NB4 (cell line): ENCODE results near the gene COX6B2.

ENCODE experiments used
- DNase-seq: peaks from one replicate; pipeline ENCODE4 v3.0.0; 2010; ENCODE audit warnings: low read depth
- H3K4me3 ChIP-seq: one replicate; pipeline ENCODE4 v1.5.1; 2011; ENCODE audit warnings: mild to moderate bottlenecking, low read depth, low read length, moderate library complexity
- MYC ChIP-seq: IDR thresholded peaks from 2 replicates; pipeline ENCODE4 v1.6.1; 2011; ENCODE audit warnings: low read depth, low read length
- POLR2A ChIP-seq: IDR thresholded peaks from 2 replicates; pipeline ENCODE4 v1.6.1; 2011; ENCODE audit warnings: mild to moderate bottlenecking; ENCODE audit not compliant: insufficient read length; ENCODE audit errors: extremely low read depth
- TF ChIP-seq, protein P1 (sequence below): IDR thresholded peaks from one replicate; pipeline ENCODE4 v1.5.1; 2012; ENCODE audit warnings: low read depth, low read length
- TF ChIP-seq, protein P2 (sequence below): IDR thresholded peaks from 2 replicates; pipeline ENCODE4 v1.6.1; 2011; ENCODE audit warnings: low read depth, low read length

Gene COX6B2

DNA sequence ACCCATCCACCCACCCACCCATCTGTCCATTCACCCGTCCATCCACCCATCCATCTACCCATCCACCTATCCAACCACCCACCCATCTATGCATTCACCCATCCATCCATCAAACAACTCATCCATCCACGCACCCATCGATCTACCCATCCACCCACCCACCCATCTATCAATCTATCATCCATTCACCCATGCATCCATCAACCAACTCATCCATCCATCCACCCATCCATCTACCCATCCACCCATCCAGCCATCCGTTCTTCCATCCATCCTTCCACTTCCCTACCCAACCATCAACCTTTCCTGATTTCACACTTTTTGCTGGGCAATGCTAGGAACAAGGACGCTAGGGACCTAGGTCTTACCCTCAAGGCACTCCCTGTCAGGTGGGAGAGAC, 27.5 kb upstream of the COX6B2 start:
- TF ChIP-seq, protein P1, sequence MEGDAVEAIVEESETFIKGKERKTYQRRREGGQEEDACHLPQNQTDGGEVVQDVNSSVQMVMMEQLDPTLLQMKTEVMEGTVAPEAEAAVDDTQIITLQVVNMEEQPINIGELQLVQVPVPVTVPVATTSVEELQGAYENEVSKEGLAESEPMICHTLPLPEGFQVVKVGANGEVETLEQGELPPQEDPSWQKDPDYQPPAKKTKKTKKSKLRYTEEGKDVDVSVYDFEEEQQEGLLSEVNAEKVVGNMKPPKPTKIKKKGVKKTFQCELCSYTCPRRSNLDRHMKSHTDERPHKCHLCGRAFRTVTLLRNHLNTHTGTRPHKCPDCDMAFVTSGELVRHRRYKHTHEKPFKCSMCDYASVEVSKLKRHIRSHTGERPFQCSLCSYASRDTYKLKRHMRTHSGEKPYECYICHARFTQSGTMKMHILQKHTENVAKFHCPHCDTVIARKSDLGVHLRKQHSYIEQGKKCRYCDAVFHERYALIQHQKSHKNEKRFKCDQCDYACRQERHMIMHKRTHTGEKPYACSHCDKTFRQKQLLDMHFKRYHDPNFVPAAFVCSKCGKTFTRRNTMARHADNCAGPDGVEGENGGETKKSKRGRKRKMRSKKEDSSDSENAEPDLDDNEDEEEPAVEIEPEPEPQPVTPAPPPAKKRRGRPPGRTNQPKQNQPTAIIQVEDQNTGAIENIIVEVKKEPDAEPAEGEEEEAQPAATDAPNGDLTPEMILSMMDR, result no peak
- no peak for TF ChIP-seq MYC
- TF ChIP-seq POLR2A, result no peak
- TF ChIP-seq, protein P2, sequence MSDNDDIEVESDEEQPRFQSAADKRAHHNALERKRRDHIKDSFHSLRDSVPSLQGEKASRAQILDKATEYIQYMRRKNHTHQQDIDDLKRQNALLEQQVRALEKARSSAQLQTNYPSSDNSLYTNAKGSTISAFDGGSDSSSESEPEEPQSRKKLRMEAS, result no peak
- H3K4me3 ChIP-seq, result no peak overlapping the region
- DNase-seq, result no peak

DNA sequence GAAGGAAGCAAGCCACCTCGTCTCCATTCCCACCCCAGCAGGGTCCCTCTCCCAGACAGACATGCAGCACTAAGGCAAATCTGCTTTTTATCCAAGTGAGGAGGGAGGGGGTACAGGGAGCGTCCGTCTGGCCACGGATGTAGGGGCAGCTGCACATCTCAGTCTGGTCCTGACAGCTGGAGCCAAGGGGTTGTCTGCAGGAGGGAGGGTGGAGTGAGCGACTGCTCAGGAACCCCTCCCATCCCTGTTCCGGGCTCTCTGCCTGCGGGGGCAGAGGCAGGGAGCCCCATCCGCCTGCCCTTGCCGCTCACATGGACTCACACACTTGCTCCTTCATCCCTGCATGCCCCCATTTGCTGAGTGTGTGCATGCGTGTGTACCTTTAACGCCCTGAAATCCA, 24.7 kb upstream of the COX6B2 start:
- TF ChIP-seq POLR2A, result no peak
- TF ChIP-seq, protein P1, result no peak
- TF ChIP-seq, protein P2, result no peak
- TF ChIP-seq MYC, result no peak

DNA sequence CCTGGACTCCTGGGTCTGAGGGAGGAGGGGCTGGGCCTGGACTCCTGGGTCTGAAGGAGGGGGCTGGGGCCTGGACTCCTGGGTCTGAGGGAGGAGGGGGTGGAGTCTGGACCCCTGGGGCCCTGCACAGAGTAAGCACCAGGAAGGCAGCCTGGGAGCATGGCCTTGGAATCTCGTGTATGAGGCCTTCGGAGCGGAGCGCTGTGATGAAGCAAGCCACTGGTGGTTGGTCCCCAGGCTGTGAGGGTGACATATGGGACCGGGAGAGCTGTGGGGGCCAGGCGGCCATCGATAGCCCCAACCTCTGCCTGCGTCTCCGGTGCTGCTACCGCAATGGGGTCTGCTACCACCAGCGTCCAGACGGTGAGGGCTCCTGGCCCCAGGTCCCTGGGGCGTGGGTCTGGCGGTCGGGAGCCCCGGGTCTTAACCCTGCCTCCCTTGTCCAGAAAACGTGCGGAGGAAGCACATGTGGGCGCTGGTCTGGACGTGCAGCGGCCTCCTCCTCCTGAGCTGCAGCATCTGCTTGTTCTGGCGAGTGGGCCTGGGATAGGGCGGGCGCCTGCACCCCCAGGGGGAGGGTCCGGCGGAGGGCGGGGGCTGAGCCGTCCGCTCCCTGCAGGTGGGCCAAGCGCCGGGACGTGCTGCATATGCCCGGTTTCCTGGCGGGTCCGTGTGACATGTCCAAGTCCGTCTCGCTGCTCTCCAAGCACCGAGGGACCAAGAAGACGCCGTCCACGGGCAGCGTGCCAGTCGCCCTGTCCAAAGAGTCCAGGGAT, 23.0 kb upstream of the COX6B2 start:
- H3K4me3 ChIP-seq, result no peak overlapping the region
- TF ChIP-seq MYC (no peak), POLR2A (no peak)
- TF ChIP-seq, protein P2, result no peak
- TF ChIP-seq, protein P1, result no peak
- DNase-seq, result no peak

More for the DNA sequence above, 24.7 kb upstream of the COX6B2 start:
- H3K4me3 ChIP-seq, result no peak overlapping the region
- DNase-seq, result no peak

DNA sequence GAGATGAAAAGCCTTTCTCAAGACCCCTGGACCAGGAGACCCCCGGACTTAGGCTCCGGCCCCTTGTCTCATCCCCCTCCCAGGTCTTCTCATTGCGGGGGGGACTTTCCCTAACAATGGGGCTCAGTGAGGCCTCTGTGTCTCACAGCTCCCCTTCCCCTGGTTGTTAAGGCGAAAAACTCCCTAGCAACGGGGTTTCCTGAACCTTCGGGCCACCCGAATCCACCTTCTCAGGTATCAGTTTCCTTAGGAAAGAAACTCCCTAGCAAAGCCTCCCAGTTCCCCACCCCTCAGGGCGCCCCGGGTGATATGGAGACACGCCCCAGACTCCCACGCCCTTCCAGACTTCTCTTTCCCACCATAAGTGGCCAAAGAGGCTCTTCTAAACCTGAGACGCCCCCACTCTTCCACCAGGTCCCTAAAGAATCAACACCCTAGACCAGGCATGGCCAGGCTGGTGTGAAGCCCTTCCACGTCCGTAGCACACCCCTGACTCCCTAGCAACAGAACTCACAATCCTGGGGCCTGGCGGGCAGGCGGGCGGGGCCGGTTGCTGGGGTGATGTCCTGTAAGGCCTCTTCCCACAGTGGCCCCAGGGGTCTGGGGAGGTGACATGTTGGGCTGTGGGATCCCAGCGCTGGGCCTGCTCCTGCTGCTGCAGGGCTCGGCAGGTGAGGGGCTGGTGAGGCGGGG, 21.9 kb upstream of the COX6B2 start, which contains the start of gene TMEM190:
Gene TMEM190, plus strand, starts transcription at position 586 of the 693 bp plus-strand sequence. Its CDS starts 28 bp downstream, at position 614.
- DNase-seq, result no peak
- TF ChIP-seq POLR2A, result no peak
- TF ChIP-seq, protein P2, result no peak
- TF ChIP-seq MYC, result no peak
- TF ChIP-seq, protein P1, result no peak
- no peak within 1 kb of the TSS for H3K4me3 ChIP-seq

DNA sequence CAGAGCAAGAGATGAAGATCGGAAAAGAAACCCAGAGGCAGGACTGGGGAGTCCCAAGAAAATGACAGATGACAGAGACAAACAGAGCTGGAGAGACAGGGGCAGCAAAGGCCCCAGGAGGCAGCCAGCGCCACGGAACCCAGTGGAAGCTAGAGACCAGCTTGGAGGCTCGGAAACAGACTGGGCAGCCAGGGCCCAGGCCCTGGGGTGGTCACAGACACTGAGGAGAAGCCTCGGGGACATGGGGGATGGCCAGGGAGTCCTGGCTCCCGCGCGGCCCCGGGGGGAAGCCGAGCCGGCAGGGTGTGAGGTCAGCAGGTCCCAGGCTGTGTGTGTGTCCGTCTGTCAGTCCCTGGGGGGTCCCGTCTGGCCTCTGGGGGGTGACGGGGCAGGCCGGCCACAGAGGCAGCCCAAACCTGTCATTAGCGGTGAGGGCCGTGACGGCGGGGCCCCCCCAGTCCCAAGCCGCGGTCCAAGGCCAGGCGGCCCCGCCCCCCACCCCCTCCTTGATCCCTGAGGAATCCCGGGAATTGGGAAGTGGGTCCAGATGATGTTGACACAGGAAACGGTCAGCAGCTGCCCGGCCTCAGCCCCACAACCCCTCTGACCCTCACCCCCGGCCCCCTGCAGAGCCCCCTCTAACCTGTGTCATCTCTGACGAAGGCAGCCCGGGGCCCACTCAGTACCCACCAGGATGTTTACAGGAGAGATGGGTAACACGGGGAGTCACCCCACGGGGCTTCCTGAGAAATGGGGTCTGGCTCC, 19.7 kb upstream of the COX6B2 start:
- no peak for DNase-seq
- TF ChIP-seq MYC, result no peak
- TF ChIP-seq, protein P2, result no peak
- H3K4me3 ChIP-seq, result no peak overlapping the region
